Measurements from ENCODE around the gene SDF4.

The SDF4 gene

GRCh38 chr1:1213345-1214265, 18.2 kb downstream of the SDF4 start, which contains the start of gene TNFRSF4:
TSS of gene TNFRSF4 (minus strand) at chr1:1214153. CDS start at chr1:1214127, 26 bp downstream.
- no peak for DNase-seq (ENCODE audit: low read depth)

DNA sequence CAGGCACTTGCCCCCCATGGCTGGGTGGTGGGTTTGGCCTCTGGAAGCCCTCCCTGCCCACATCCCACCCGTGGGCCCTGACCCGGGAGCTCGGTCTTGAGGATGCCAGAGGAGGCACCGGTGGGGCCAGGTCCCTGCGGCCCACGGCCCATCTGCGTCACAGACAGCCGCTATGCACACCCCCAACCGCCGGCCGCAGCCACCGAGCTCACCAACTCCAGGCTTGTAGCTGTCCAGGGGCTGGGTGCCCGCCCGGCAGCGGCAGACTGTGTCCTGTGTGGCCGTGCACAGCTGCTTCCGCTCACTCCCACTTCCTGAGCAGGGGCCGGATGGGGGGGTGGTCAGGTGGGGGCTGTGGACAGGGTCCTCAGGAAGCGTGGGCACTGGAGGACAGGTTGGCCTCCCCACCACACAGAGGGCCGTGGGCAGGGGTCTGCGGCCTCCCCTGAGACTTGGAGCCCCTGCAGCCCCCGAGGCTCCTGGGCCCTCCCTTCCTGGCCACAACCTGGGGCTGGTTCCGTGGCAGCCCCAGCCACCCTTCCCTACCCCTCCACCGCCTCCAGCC, 18.9 kb downstream of the SDF4 start:
- DNase-seq (ENCODE audit: low read depth) = no peak

GRCh38 chr1:1211541-1212441, 20.0 kb downstream of the SDF4 start:
- no peak for DNase-seq (ENCODE audit: low read depth)

DNA sequence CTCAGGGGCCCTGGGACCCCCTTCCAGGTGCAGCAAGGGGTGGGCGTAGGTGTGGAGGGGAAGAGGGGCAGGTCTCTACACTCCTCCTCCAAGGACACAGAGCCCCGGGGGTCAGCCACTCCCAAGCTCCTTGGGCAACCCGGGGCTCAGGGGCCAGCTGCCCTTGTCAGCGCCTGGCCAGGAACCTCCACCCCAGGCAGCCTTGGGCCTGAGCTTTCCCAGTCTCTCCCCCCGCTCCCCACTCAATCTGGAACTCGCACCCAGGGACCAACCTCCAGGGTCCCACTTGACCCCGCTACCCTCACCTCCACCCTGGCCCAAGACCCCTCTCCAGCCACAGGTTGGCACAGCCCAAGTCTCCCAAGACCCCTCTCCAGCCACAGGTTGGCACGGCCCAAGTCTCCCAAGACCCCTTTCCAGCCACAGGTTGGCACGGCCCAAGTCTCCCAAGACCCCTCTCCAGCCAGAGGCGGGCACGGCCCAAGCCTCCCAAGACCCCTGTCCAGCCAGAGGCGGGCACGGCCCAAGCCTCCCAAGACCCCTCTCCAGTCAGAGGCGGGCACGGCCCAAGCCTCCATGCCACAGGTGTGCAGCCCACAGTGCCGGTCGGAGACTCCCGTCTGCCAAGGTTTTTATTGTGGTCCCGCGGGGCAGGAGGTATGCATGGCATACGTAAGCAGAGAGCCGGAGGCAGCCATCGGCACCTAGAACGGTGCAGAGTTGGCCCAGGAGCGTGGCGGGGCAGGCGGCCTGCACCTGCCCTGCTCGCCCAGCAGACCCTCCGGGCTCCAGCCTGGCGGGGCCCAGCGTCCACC, 20.9 kb downstream of the SDF4 start:
- DNase-seq (ENCODE audit: low read depth) = no peak

GRCh38 chr1:1208713-1209433, 22.9 kb downstream of the SDF4 start:
- no peak for DNase-seq (ENCODE audit: low read depth)

GRCh38 chr1:1207571-1207892, 24.3 kb downstream of the SDF4 start:
- DNase-seq (ENCODE audit: low read depth) = no peak

GRCh38 chr1:1206966-1207531, 24.8 kb downstream of the SDF4 start:
- DNase-seq (ENCODE audit: low read depth) = no peak

- no peak for DNase-seq (ENCODE audit: low read depth)
Observed at GRCh38 chr1:1206376-1206965, 25.3 kb downstream of the SDF4 start, which contains the start of gene TNFRSF18. TSS of gene TNFRSF18 (minus strand) at chr1:1206592. CDS start at chr1:1206571, 21 bp downstream.

DNA sequence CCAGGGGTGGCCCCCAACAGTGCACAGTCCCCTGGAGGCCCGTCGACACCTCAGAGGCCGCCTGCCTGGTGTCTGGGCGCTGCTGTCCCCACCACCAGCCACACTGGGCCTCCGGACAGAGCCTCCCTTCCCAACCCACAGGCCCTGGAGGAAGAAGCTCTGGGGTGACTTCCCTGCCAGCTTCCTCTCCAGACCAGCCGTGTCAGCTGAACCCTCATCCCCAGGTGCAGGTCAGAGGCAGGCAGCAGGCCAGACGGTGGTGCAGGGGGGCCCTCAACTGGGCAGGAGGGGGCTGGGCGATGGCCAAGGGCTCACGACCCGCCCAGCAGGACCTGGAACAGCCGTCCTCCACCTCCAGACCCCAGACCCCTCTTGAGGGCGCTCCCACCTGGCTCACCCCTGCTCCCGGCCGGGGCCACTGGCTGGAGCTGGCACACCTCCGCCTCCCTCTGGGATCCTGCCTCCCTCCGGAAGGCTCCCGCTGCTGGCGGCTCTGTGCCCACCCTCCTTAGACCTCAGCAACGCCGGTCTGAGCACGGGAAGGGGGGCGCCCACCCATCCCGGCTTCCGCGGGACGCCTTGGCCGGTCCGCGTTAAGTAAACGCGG, 25.9 kb downstream of the SDF4 start:
- DNase-seq (ENCODE audit: low read depth) = no peak

- DNase-seq (ENCODE audit: low read depth) = no peak
Observed at GRCh38 chr1:1204998-1205768, 26.6 kb downstream of the SDF4 start.

DNA sequence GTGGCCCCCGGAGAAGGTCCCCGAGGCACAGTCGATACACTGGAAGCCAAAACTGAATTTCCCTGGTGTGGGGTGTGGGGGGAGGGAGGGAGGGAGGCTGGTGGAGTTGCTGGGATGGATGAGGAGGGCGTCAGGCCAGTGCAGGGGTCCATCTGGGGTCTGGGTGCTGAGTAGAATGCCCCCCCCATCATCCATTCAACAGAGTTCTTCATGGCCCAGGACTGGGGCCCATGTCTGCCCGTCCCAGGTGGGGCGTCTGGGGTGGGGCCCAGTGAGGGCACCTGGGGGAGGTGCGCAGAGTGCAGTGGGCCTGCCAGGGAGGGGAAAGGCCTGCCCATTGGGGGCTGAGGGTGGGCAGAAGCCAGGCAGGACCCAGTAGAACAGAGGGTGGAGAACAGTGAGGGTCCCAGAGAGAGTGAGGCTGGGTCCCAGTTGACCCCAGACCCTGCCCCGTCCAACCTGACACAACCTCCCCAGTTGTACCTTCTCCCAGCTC, 27.3 kb downstream of the SDF4 start:
- no peak for DNase-seq (ENCODE audit: low read depth)

GRCh38 chr1:1203561-1204424, 28.0 kb downstream of the SDF4 start:
- no peak for DNase-seq (ENCODE audit: low read depth)

- DNase-seq (ENCODE audit: low read depth) = no peak
Observed at GRCh38 chr1:1202831-1203560, 28.8 kb downstream of the SDF4 start.

DNA sequence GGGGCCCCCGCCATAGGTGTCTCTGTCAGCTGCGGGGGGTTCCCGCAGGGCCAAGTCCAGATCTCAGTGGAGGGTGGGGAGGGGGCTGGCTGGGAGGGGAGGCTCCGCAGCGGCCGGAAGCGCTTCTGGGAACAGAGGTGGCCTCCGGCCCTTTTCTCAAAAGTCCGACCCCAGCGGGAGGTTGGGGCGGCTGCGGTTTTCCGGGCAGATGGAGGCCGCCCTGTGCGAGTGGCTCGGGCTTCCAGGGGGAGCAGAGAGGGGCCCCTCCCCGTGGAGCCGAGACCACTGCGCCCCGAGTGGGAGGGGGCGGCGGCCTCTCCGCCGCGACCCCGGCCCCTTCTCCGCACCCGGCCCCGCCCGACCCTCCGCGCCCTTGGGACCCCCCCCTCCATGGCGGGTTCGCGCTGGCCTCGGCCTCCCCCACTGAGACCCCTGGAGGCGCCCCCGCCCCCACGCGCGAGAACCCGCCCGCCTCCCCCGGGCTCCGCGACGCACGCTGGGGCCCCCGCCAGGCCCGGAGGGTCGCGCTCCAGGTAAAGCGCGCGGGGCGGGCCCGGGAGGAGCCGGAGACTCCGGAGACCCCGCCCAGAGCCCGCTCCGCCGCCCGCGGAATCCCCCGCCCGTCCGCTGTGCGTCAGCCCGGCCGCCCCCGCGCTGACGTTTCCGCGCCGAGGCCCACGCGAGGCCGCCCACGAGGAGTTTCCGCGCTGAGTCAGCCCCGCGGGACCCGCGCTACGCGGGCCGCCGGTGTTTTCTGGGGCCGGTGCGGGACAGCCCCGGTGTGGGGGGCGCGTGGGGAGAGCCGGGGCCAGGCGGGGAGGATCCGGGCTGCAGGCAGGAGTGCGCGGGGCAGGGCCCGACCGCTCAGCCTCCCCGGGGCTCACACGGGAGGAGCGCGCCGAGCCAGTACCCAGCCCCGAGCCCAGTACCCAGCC, 30.7 kb downstream of the SDF4 start:
- DNase-seq (ENCODE audit: low read depth) = peak; percentile 28

GRCh38 chr1:1199961-1200875, 31.6 kb downstream of the SDF4 start:
- no peak for DNase-seq (ENCODE audit: low read depth)

Measured in stromal cell of bone marrow (primary cell).